Measurements from ENCODE around the gene DAB1.

DNA sequence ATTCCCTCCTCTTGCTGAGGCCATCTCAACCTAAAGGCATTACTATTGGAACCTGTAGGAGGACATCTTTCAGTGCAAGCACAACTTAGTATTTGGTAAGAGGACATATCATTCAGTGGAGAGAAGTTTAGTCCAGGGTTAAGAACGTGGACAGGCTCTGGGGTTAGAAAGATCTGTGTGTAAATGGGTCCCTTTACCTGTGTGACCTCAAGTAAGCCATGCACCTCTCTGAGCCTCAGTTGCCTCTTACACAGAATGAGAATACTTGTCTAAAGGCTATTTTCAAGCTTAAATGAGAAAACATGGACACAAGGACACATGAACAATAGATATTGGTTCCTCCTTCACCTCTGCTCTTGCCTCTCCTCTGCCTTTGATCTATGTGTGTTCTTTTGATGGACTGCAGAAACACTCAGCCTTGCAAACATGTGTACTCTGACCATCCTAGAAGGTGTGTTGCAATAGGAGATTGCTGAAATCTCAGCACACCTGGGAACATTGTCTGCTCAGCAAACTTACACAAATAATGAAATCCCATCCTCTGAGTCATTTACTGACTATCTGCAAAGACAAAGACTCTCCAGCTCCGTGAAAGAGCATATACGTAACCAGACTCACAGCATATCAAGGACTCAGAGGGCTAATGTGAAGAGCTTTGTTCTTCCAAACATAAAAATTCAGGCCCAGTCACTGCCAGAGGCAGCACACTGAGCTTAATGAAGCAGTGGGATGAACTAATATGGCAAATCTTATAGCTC, 143.8 kb downstream of the DAB1 start:
- TF ChIP-seq, protein P1, sequence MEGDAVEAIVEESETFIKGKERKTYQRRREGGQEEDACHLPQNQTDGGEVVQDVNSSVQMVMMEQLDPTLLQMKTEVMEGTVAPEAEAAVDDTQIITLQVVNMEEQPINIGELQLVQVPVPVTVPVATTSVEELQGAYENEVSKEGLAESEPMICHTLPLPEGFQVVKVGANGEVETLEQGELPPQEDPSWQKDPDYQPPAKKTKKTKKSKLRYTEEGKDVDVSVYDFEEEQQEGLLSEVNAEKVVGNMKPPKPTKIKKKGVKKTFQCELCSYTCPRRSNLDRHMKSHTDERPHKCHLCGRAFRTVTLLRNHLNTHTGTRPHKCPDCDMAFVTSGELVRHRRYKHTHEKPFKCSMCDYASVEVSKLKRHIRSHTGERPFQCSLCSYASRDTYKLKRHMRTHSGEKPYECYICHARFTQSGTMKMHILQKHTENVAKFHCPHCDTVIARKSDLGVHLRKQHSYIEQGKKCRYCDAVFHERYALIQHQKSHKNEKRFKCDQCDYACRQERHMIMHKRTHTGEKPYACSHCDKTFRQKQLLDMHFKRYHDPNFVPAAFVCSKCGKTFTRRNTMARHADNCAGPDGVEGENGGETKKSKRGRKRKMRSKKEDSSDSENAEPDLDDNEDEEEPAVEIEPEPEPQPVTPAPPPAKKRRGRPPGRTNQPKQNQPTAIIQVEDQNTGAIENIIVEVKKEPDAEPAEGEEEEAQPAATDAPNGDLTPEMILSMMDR (IDR thresholded peaks at IDR 0.05; ENCODE audit: insufficient read depth, low read length, poor library complexity, severe bottlenecking), result no peak
- TF ChIP-seq EZH2phosphoT487 (conservative IDR thresholded peaks at IDR 0.05; ENCODE audit: low read length), result no peak
